ENCODE measurements around the gene DOCK1.

The DOCK1 gene

DNA sequence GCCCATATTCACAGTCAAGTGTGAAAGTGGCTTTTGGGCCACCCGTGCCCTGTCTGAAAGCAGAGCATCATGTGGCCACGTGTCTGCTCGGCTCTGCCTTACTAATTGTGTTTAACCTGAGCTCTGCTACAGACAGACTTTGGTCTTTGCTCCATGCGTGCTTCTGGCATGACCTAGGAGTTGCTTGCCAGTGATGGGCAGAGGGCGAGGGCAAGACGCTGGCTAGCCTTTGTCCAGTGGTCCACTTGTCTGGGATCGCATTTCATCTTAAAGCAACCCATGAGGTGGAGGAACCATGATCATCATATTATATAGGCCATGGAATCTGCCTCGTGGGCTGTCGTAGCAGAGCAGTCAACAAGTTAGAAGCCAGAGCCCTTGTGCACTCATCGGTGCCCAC is 414.5 kb downstream of the DOCK1 start:
- no peak for TF ChIP-seq CTCF (IDR thresholded peaks at IDR 0.05; ENCODE audit: insufficient read depth, low read depth, low read length, missing control alignments)
- DNase-seq (ENCODE audit: low read depth) = no peak
- no peak overlapping the region for H3K4me3 ChIP-seq (ENCODE audit: low read length)

DNA sequence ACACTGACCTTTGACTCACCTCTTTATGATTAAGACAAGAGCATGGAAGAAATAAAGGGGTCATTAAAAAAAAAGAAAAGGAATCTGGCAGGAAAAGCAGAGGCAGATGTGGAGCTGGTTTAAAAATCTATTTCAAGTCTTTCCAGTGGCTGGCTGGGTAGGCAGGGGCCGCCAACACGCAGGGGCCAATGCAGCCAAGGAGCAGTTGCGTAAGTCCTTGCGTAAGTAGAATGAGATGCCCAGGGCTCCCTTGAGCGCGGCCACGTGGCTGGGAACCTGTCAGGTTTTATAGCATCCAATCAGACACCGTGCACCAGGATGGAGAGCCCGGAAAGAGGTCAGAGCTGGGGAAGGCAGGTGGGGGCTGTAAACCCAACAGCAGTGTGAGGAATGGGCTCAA is 414.9 kb downstream of the DOCK1 start:
- no peak for TF ChIP-seq CTCF (IDR thresholded peaks at IDR 0.05; ENCODE audit: insufficient read depth, low read depth, low read length, missing control alignments)
- no peak overlapping the region for H3K4me3 ChIP-seq (ENCODE audit: low read length)
- DNase-seq (ENCODE audit: low read depth) = no peak

GRCh38 chr10:127322286-127322685 is 417.1 kb downstream of the DOCK1 start:
- H3K4me3 ChIP-seq (ENCODE audit: low read length) = no peak overlapping the region
- no peak for DNase-seq (ENCODE audit: low read depth)
- TF ChIP-seq CTCF (IDR thresholded peaks at IDR 0.05; ENCODE audit: insufficient read depth, low read depth, low read length, missing control alignments) = no peak

DNA sequence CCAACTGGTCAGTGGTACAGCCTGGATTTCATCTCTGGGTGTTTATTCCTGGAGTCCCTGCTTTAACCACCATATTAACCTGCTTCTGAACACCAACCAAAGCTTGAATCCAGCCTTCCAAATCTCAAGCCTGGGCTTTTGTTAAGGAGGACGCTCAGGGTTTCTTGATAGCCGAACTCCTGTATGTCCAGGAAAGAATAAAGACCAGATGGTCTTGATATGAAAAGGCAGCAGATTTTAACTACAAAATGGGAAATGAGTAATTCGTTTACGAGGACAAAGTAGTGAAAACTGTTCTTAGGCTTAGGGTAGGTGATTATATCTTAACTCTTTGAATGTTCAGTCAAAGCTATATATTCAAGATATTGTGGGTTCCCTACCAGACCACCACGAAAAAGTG is 420.3 kb downstream of the DOCK1 start:
- DNase-seq (ENCODE audit: low read depth) = no peak
- no peak overlapping the region for H3K4me3 ChIP-seq (ENCODE audit: low read length)
- no peak for TF ChIP-seq CTCF (IDR thresholded peaks at IDR 0.05; ENCODE audit: insufficient read depth, low read depth, low read length, missing control alignments)

- no peak overlapping the region for H3K4me3 ChIP-seq (ENCODE audit: low read length)
- no peak for DNase-seq (ENCODE audit: low read depth)
- TF ChIP-seq CTCF (IDR thresholded peaks at IDR 0.05; ENCODE audit: insufficient read depth, low read depth, low read length, missing control alignments) = no peak
Observed at GRCh38 chr10:127326883-127327282, 421.7 kb downstream of the DOCK1 start.

DNA sequence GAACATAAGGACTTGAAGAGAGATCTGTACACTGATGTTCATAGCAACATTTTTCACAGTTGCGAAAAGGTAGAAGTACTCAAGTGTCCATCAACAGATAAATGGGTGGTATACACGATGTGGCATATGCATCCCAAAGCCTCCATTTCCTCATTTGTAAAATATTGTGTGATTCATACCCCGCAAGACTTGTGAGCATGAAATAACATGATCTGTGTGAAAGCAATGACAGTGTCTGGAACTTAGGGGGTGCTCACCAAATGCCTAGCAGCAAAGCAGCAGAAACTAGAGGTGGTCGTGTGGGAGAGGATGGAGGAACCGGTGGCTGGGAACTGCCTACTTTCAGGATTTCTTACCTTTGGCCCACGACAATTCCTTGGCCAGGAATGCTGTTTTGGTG is 426.5 kb downstream of the DOCK1 start:
- peak; percentile 60 for DNase-seq (ENCODE audit: low read depth)
- TF ChIP-seq CTCF (IDR thresholded peaks at IDR 0.05; ENCODE audit: insufficient read depth, low read depth, low read length, missing control alignments) = no peak
- no peak overlapping the region for H3K4me3 ChIP-seq (ENCODE audit: low read length)

DNA sequence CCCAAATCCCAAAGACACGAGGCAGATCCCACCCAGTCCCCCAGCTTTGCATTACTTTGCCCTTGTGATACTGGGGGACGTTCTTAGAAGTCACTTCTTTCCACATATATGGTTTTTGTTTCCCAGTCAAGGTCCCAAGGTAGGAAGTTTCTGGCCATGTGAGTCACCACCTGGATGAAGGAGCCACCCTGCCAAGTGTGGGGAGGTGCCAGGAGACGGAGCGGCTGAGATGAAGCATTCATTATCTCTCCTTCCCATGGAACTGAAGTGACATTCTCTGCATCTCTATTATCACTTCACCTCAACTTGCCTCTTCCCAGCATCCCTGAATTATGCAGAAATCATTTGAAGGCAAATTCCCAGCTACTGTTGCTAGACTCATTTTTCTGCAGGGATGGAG is 427.4 kb downstream of the DOCK1 start:
- no peak overlapping the region for H3K4me3 ChIP-seq (ENCODE audit: low read length)
- TF ChIP-seq CTCF (IDR thresholded peaks at IDR 0.05; ENCODE audit: insufficient read depth, low read depth, low read length, missing control alignments) = no peak
- DNase-seq (ENCODE audit: low read depth) = peak; percentile 38

Data from epithelial cell of esophagus (primary cell).